ENCODE results near the gene ITSN2.
A peak's percentile ranks its signal among the peaks of the same experiment; 100 is the strongest.
"Not testable (repeated sequence)": the region's sequence is repeated elsewhere in the genome, so short reads cannot be mapped to it uniquely, and the experiment has no call there.

Gene ITSN2

DNA sequence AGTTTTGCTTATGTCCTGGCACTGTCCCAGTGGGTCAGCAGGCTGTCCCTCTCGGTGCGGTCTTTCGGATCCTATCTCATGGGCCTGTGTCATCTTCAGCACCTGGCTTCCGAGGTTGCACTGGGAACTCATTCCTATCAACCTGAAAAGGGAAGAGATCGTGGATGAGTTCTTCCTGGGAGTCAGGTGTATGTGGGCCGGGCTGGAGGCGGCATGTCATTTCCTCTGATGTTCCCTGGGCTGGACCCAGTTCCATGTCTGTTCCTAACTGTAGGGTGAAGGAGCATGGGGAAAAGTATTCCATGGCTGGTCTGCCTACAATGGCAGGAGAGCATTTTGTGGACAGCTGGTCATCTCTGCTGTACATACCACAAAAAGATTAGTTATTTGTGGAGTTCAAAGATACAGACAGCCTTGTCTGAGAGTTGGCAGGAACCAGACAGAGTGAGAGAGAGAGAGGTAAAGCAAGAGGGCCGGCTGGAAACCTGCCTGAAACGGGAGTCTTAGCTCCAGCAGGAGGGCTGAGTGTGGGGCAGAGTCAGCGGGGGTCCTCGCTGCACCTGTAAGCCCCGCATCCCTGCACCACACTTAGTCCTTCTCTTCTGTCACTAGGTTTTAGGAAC lies 160.3 kb downstream of the ITSN2 start:
- no peak for DNase-seq
- no peak for TF ChIP-seq GATA1 (IDR thresholded peaks at IDR 0.05; ENCODE audit: low read depth, low read length)
- TF ChIP-seq POLR2A (IDR thresholded peaks at IDR 0.05; ENCODE audit: low read length) = no peak

DNA sequence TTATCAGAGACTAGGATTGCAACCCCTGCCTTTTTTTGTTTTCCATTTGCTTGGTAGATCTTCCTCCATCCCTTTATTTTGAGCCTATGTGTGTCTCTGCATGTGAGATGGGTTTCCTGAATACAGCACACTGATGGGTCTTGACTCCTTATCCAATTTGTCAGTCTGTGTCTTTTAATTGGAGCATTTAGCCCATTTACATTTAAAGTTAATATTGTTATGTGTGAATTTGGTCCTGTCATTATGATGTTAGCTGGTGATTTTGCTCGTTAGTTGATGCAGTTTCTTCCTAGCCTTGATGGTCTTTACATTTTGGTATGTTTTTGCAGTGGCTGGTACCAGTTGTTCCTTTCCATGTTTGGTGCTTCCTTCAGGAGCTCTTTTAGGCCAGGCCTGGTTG lies 163.1 kb downstream of the ITSN2 start:
- DNase-seq = not testable (repeated sequence)

DNA sequence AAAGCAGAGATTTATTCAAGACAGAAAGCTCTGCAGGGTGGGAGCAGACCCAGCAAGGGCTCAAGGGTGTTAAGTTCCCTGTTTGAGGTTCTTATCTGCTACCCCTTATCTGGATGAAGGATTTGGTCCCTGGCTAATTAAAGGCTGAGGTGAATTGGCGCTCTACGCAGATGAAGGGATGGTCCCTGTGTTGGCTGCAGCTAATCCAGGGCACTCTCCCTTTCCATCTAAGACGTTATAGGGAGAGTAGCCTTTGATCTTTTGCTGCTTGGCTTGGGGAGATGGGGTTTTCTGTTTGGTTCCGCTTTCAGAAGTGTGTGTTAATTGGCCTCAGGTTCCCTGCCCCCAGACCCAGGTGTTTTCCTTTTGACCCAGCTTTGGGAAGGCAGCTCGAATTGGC lies 168.5 kb downstream of the ITSN2 start:
- DNase-seq = no peak

DNA sequence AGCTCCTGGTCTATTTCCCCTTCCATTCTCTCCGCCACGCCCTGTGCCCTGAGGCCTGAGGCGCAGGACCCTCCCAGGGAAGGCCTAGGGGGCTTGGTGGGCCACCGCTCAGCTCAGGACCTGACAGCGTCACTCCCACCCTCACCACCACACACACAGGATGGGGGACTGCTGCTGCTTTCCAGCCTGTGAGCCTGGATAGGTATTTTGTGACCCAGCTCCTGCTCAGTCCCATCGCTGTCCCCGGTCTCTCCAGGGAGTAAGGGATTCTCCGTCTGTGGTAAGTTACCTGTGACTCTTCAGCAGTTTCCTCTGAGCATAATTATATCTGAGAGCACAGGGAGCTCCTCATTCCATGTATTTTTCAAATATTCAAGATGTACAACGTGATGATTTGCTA lies 169.2 kb downstream of the ITSN2 start:
- no peak for DNase-seq
- no peak for TF ChIP-seq GATA1 (IDR thresholded peaks at IDR 0.05; ENCODE audit: low read depth, low read length)
- TF ChIP-seq POLR2A (IDR thresholded peaks at IDR 0.05; ENCODE audit: low read length) = no peak

More for the DNA sequence above, 168.5 kb downstream of the ITSN2 start:
- TF ChIP-seq POLR2A (IDR thresholded peaks at IDR 0.05; ENCODE audit: low read length) (no peak), GATA1 (IDR thresholded peaks at IDR 0.05; ENCODE audit: low read depth, low read length) (no peak)

DNA sequence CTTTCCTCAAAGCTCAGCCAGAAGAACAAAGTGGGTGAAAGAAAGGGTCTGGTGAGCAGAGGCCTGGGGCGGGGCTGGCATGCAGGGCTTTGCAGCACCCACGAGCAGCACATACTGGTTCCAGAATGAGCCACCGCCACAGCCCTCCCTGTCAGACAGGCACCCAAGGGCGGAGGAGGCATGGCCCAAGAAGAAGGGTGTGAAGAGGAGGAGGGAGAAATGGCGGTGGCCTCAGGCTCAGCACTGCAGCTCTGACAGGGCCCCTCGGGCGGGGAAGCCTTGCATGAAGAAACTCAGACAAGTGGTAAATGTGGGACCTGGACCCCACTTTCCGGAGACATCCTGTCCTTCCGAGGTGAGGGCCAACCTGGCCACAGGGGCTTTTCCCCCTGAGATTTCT lies 169.8 kb downstream of the ITSN2 start:
- DNase-seq = no peak

DNA sequence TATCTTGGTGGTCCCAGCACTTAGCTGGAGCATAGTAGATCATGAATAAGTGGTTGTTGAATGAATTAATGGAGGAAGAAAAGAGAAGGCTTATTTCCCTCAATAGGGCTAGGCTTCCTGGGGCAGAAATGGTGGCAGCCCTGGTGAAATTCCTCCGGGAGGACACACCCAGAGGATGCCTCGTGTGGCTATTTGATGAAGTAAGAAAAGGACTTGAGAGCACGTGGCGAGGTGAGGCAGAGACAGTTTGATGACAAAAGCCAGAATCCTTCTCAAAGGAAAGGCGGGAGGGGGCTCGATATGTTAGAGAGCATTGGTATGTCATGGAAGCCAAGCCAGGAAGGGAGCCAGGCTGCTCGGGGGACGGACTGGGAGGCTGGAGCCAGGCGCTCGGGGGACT lies 170.8 kb downstream of the ITSN2 start:
- no peak for TF ChIP-seq GATA1 (IDR thresholded peaks at IDR 0.05; ENCODE audit: low read depth, low read length)
- DNase-seq = no peak

More for the DNA sequence above, 169.8 kb downstream of the ITSN2 start:
- TF ChIP-seq GATA1 (IDR thresholded peaks at IDR 0.05; ENCODE audit: low read depth, low read length) (no peak), POLR2A (IDR thresholded peaks at IDR 0.05; ENCODE audit: low read length) (no peak)

DNA sequence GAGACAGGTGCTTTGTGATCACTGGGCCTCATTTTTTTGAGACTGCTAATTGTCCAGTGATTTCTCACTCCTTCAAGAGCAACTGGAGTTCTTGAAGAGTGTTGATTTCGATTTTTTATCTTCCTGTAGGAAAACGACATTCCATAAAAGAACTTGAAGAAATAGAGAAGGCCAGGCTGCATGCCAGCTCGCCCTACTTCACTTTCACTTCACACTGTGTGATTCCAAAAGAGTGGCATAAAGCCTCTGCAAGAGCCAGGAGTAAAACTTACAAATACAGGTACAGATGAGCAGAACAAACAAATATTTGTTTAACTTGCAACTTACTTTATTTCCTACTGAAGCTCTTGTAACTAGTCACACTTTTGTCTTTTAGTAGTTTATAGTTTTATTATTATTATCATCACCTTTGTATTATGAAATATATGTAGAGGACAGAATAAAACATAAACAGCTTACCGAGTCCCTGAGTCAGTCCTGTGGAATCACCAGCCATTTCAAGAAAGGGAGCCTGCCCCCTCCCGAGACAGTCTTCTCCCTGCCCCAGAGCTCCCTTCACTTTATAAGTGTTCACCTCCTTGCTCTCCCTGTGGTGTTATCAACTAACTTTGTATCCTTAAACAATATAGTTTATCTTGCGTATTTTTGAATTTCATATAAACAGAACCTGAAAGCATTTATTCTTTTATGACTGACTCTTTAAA lies 176.8 kb downstream of the ITSN2 start:
- TF ChIP-seq POLR2A (IDR thresholded peaks at IDR 0.05; ENCODE audit: low read length) (no peak), GATA1 (IDR thresholded peaks at IDR 0.05; ENCODE audit: low read depth, low read length) (no peak)
- no peak for DNase-seq

DNA sequence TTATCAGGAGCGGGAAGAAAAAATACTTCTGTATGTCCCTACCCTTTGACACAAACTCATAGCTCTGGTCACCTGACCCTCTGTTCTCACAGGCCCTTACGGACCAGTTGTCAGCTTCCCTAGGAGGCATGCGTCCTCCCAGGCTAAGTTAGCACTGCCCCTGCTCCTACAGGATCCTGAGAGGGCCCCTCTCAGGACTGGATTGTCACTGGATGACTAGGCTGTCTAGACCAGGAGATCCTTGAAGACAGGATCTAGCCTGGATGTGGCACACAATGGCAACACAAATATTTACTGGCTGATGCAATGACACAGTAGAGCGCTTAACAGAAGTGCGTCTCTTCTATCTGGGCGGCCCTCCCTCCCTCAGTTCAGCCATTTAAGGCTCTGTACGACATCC lies 177.8 kb downstream of the ITSN2 start:
- no peak for DNase-seq
- no peak for TF ChIP-seq POLR2A (IDR thresholded peaks at IDR 0.05; ENCODE audit: low read length)
- no peak for TF ChIP-seq GATA1 (IDR thresholded peaks at IDR 0.05; ENCODE audit: low read depth, low read length)

DNA sequence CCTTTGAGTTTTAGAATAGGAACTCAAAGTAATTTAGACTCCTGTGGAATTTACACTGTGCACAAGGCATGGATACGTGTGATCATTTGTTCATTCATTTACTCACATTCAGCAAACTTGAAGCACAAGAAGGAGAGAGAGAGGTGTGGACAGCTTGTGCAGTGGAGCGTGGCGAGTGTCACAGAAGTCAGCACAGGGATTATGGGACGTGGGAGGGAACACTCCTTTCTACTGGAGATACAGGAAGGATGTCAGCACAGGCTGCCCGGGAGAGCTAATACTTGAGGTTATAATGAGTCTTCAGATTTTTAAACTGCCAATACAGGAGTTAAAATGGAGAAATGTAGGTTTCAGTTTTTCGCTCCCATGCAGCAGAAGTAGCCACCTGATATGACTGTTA lies 178.5 kb downstream of the ITSN2 start:
- TF ChIP-seq POLR2A (IDR thresholded peaks at IDR 0.05; ENCODE audit: low read length) = no peak
- no peak for TF ChIP-seq GATA1 (IDR thresholded peaks at IDR 0.05; ENCODE audit: low read depth, low read length)
- no peak for DNase-seq

DNA sequence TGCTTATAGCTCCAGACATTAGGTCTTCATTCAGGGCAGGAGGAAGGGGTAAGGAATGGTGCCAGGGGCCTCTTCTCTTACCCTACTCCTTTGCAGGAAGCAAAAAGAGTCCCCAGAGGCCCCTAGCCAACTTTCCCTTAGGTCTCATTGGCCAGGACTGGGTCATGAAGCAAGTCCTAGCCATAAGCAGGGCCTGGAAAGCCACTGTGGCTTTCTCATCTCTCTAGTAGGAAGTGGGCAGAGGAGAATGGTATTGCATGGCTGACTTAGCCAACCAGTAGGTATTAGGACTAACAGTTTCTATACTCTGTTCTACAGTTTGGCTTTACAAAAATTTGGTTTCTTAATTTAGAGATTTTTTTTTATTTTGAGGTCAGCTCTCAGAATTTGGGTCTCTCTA lies 180.7 kb downstream of the ITSN2 start:
- TF ChIP-seq POLR2A (IDR thresholded peaks at IDR 0.05; ENCODE audit: low read length) = no peak
- TF ChIP-seq GATA1 (IDR thresholded peaks at IDR 0.05; ENCODE audit: low read depth, low read length) = no peak
- no peak for DNase-seq

DNA sequence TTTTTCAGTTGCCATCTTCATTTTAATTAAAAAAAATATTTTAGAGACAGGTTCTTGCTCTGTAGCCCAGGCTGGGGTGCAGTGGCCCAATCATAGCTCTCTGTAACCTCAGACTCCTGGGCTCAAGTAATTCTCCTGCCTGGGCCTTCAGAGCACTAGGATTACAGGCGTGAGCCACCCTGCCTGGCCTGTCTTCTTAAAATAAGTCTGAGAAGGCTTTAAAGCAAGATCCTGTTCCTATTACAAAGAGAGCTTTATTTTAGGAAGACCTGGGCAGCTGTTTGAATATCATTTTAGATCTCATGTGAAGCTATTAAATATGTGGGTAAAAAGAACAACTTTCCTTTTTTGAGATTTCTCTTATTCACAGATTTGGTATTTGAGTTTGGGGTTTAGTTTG lies 184.0 kb downstream of the ITSN2 start:
- TF ChIP-seq POLR2A (IDR thresholded peaks at IDR 0.05; ENCODE audit: low read length) (no peak), GATA1 (IDR thresholded peaks at IDR 0.05; ENCODE audit: low read depth, low read length) (no peak)
- DNase-seq = no peak

DNA sequence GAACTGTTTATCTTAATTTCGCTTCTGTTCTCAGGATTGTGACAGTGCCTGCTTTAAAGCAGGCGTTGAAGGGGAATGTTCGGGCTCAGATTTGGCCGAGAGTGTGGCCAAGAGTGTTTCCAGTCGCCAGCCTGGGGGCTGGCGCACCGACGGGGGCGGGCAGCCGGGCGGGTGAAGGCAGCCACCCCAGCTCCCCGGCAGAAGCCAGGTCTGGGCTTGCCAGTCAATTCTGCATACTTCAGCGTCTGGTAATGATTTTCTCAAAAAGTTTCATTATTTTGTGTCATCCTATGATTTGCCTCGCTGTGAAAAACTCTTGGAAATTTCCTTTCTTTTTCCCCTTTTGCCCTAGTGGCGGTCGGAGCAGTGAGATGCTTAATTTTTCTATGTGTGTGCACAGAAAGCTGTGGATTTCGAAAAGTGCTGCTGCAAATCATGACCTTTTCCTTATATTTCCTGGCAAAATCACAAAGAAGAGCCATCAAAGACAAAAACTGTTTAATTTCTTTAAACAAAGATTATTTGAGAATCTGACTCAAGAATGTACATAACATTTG lies 184.6 kb downstream of the ITSN2 start:
- DNase-seq = no peak
- TF ChIP-seq POLR2A (IDR thresholded peaks at IDR 0.05; ENCODE audit: low read length) = no peak
- TF ChIP-seq GATA1 (IDR thresholded peaks at IDR 0.05; ENCODE audit: low read depth, low read length) = no peak

DNA sequence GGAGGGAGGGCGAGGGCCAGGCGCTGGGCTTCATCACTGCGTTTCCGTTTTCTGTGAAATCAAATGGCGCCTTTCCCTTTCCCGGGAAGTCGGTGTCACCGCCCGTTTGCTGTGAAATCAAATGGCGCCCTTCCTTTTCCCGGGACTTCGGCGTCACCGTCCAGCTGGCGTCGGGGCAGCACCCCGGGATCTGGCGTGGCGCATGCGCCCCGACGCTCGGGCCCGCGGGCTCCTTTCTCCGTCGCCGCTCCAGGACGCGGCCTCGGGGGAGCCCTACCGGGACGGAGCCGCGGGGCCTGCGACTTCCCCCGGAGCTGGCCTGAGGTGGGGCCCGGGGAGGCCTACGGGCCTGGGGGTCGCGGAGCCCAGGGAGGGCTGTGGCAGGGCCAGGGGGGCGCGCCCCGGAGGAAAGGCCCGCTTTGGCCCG lies 185.5 kb downstream of the ITSN2 start, which contains the start of gene FAM228A:
FAM228A (plus strand) TSS at position 203 of the 427 bp plus-strand sequence. CDS start 428 bp downstream, outside the sequence.
- no peak for TF ChIP-seq GATA1 (IDR thresholded peaks at IDR 0.05; ENCODE audit: low read depth, low read length)
- no peak for TF ChIP-seq POLR2A (IDR thresholded peaks at IDR 0.05; ENCODE audit: low read length)
- DNase-seq = no peak

DNA sequence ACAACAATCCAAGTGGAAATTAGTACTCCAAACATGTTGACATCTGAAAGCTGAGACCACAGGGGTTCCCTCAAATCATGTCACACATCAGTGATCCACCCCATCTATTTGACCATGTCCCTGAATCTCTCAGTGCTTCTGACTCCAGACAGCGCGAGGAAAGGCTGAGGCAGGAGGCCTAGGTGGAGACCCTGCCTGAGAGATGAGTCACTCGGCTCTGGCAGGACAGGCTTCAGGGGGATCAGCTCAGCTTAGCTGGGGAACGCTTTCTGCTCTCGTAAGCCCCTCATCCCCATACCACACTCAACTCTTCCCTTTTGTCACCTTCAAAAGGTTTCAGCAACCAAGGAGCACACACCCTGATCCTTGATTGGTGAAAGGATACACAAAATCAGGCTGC lies 191.3 kb downstream of the ITSN2 start:
- DNase-seq = no peak
- TF ChIP-seq POLR2A (IDR thresholded peaks at IDR 0.05; ENCODE audit: low read length) (no peak), GATA1 (IDR thresholded peaks at IDR 0.05; ENCODE audit: low read depth, low read length) (no peak)

DNA sequence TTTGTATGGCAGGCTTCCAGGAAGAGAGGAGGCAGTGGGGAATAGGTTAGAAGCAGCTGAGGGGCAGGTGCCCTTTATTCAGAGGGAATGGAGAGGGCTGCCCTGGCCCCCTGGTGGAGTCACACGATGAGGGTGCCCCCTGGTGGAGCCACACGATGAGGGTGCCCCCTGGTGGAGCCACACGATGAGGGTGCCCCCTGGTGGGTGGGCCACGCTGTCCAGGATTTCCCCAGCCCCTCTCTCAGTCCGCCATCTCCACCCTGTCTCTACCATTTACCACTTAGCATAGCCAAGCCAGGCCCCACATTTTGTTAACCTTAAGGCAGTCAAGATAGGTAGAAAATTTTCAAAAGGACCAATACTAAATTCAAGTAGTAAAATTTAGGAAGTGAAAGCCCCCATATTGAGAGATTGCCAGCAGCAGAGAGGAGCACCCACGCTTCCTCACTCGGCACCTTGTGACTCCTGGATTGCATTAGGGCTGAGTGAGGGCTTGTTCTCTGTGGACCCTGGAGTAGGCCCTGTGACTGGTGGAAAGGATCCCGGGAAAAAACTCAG lies 195.8 kb downstream of the ITSN2 start:
- DNase-seq = peak; percentile 52 to 62

More for the DNA sequence above, 195.8 kb downstream of the ITSN2 start:
- TF ChIP-seq GATA1 (IDR thresholded peaks at IDR 0.05; ENCODE audit: low read depth, low read length) = no peak
- TF ChIP-seq POLR2A (IDR thresholded peaks at IDR 0.05; ENCODE audit: low read length) = no peak
